ENCODE measurements around the gene CPVL. TPM values are rescaled to one million over a fixed set of nuclear protein-coding genes. Genes with fewer than 3 reads are reported as not detected.

Gene CPVL
- total RNA-seq, 1 experiment from 2014 or later = 35.4 TPM

GRCh38 chr7:28977881-28978280, 168.5 kb downstream of the CPVL start:
- DNase-seq (ENCODE audit: low read depth) = no peak

GRCh38 chr7:28976022-28976421, 170.3 kb downstream of the CPVL start:
- DNase-seq (ENCODE audit: low read depth) = no peak

- no peak for DNase-seq (ENCODE audit: low read depth)
Measured at GRCh38 chr7:28973591-28973990, 172.7 kb downstream of the CPVL start.

- no peak for DNase-seq (ENCODE audit: low read depth)
Measured at GRCh38 chr7:28964056-28964455, 182.3 kb downstream of the CPVL start.

GRCh38 chr7:28961972-28962371, 184.4 kb downstream of the CPVL start:
- DNase-seq (ENCODE audit: low read depth) = no peak

GRCh38 chr7:28960071-28960840, 186.1 kb downstream of the CPVL start:
- no peak for DNase-seq (ENCODE audit: low read depth)

- DNase-seq (ENCODE audit: low read depth) = no peak
Measured at GRCh38 chr7:28958980-28959347, 187.4 kb downstream of the CPVL start.

- peak; percentile 21 for DNase-seq (ENCODE audit: low read depth)
Measured at GRCh38 chr7:28958235-28958979, 187.9 kb downstream of the CPVL start, which contains the start of gene TRIL. Gene TRIL, minus strand, starts transcription at chr7:28958330. Its CDS starts 284 bp downstream, at chr7:28958046.

GRCh38 chr7:28957751-28958234, 188.5 kb downstream of the CPVL start:
- DNase-seq (ENCODE audit: low read depth) = peak; percentile 33

- DNase-seq (ENCODE audit: low read depth) = no peak
Measured at GRCh38 chr7:28957064-28957750, 189.1 kb downstream of the CPVL start.

- DNase-seq (ENCODE audit: low read depth) = peak; percentile 89
Measured at GRCh38 chr7:28956608-28957063, 189.7 kb downstream of the CPVL start.

- peak; percentile 89 for DNase-seq (ENCODE audit: low read depth)
Measured at GRCh38 chr7:28955718-28956607, 190.4 kb downstream of the CPVL start.

GRCh38 chr7:28955356-28955717, 191.0 kb downstream of the CPVL start:
- DNase-seq (ENCODE audit: low read depth) = no peak

- no peak for DNase-seq (ENCODE audit: low read depth)
Measured at GRCh38 chr7:28954946-28955345, 191.4 kb downstream of the CPVL start.

GRCh38 chr7:28954471-28954870, 191.9 kb downstream of the CPVL start:
- no peak for DNase-seq (ENCODE audit: low read depth)

- peak; percentile 43 for DNase-seq (ENCODE audit: low read depth)
Measured at GRCh38 chr7:28953633-28954032, 192.7 kb downstream of the CPVL start.

Other genes with a start within 250 kb of the CPVL start
- gene TRIL, start 188.2 kb downstream of the CPVL start, total RNA-seq (2014; rRNA removed; shearing (Covaris generic)) = 0.11 and 0.15 TPM in 2 replicates
- gene CHN2, start 48.2 kb upstream of the CPVL start, total RNA-seq (2014; rRNA removed; shearing (Covaris generic)) = 15.3 and 19.8 TPM in 2 replicates